Nephron progenitor cell (in vitro differentiated cells): ENCODE data around the gene MAP3K4.

Experiments used
- DNase-seq: peaks from one replicate; pipeline ENCODE4 v3.0.0; 2021
- H3K27ac Mint-ChIP-seq: 2 replicates; pipeline ENCODE4 v1.8.0; 2021; ENCODE audit warnings: mild to moderate bottlenecking, moderate library complexity, mixed read lengths
- H3K27me3 Mint-ChIP-seq: 2 replicates; pipeline ENCODE4 v1.8.0; 2021; ENCODE audit warnings: mild to moderate bottlenecking, low read depth, mixed read lengths; ENCODE audit not compliant: poor library complexity
- H3K36me3 Mint-ChIP-seq: 2 replicates; pipeline ENCODE4 v1.8.0; 2021; ENCODE audit warnings: low read depth, mixed read lengths
- H3K4me1 Mint-ChIP-seq: 2 replicates; pipeline ENCODE4 v1.8.0; 2021; ENCODE audit warnings: mixed read lengths
- H3K4me3 Mint-ChIP-seq: 2 replicates; pipeline ENCODE4 v1.8.0; 2021; ENCODE audit warnings: mild to moderate bottlenecking, moderate library complexity, mixed read lengths
- H3K9me3 Mint-ChIP-seq: 2 replicates; pipeline ENCODE4 v1.8.0; 2021; ENCODE audit warnings: mild to moderate bottlenecking, moderate library complexity, mixed read lengths
- TF ChIP-seq, protein P1 (sequence below): fragments of 200-600 bp; sonication (generic); IDR thresholded peaks from 2 replicates; pipeline ENCODE4 v1.5.0; 2021; ENCODE audit warnings: antibody characterized with exemption

The MAP3K4 gene

DNA sequence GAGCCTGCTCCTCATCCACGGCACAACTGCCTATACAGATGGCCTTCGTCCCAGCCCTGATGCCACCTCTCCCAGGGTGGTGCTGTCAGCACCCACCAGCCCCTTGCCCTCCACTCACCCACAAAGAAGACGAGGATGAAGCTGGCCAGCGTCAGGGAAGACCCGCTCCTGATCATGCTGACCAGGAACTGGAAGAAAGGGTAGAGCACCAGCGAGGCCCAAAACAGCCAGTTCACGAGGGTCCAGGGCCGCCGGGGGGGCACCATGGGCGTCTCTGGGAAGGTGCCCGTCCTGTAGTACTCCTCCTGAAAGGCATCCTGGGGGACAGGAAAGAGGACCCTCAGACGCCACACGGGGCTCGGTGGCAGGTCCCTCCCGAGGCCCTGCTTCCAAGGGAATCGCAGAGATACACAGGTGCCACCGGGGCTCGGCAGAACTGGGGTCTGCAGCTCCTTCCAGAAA is 147.8 kb downstream of the MAP3K4 start:
- peaks cover 73% of the 10 kb centered on the region for H3K36me3 Mint-ChIP-seq
- peaks cover 18% of the 10 kb centered on the region for H3K4me1 Mint-ChIP-seq
- H3K9me3 Mint-ChIP-seq, result no peaks in the 10 kb centered on the region
- TF ChIP-seq, protein P1, sequence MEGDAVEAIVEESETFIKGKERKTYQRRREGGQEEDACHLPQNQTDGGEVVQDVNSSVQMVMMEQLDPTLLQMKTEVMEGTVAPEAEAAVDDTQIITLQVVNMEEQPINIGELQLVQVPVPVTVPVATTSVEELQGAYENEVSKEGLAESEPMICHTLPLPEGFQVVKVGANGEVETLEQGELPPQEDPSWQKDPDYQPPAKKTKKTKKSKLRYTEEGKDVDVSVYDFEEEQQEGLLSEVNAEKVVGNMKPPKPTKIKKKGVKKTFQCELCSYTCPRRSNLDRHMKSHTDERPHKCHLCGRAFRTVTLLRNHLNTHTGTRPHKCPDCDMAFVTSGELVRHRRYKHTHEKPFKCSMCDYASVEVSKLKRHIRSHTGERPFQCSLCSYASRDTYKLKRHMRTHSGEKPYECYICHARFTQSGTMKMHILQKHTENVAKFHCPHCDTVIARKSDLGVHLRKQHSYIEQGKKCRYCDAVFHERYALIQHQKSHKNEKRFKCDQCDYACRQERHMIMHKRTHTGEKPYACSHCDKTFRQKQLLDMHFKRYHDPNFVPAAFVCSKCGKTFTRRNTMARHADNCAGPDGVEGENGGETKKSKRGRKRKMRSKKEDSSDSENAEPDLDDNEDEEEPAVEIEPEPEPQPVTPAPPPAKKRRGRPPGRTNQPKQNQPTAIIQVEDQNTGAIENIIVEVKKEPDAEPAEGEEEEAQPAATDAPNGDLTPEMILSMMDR, result no peak
- H3K27ac Mint-ChIP-seq, result no peak overlapping the region
- no peaks in the 10 kb centered on the region for H3K27me3 Mint-ChIP-seq
- H3K4me3 Mint-ChIP-seq, result no peak overlapping the region
- DNase-seq, result no peak

DNA sequence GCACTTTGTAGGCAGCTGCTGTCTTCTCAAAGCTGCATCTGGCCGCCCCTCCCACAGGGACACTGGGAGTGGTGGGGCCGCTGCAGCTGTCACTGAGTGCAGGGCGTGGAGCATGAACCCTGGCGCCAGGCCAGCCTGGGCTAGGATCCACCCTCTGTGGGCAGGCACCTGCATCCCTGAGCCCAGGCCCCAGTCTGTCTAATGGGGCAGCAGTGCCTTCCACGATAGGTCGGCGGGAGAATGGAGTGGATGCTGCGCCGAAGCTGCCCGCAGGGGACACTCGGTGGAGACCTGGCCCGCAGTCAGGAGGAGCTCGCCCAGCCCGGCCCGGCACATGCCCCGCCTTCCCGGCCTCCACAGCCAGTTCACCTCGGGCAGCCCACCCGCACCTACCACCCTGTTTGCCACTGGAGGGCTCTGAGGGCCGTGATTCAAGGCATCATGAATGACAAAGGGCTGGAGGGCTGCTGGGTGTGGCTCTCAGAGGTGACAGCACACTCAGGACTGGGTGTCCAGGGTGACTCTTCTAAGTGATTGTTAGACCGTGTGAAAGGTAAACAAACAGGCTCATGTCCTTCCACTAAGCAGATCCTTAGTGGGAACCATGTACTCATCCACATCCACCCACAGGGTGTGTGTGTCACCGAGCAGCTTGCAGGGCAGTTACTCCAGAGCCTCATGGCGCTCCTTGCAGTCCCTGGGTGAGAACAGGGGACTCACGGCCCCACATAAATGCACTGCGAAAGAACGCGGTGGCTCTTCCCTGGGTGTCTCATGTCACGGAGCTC is 148.4 kb downstream of the MAP3K4 start:
- TF ChIP-seq, protein P1, result no peak
- Mint-ChIP-seq H3K4me1 (peaks cover 16% of the 10 kb centered on the region), H3K4me3 (no peak overlapping the region), H3K27ac (peak overlapping the region; percentile 57), H3K36me3 (peaks cover 73% of the 10 kb centered on the region), H3K9me3 (no peaks in the 10 kb centered on the region), H3K27me3 (no peaks in the 10 kb centered on the region)
- no peak for DNase-seq

DNA sequence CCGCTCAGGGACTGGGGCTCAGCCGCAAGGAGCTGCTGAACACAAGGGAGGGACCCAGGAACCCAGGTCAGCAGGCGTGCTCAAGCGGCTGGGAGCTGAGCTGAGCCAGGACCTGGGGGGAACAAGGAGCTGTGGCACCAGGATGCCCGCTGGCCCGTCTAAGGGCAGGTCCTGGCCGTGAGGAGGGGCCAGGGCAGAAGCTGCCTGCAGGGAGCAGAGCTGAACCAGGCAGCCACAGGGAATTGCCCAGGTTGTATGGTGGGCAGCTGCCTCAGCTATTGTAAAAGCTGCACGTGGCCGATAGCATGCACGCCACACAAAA is 148.9 kb downstream of the MAP3K4 start:
- H3K27me3 Mint-ChIP-seq, result no peaks in the 10 kb centered on the region

DNA sequence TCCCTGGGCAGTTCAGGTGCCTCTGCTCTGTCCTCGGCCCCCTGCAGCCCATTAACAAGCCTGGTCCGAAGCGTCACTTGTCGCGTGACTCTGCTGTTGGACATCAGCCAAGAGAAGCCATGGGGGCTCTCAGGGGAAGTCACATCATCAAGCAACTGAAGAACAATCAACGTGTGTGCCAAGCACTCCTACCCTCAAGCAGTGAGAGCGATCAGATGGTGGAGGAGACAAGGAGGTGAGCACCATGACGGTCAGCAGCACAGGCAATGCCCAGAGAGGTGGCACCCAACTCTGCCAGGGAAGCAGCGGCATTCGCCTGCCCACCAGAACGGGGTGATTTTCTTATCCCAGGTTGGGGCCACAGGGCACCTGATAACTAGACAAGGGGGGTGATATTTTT is 149.6 kb downstream of the MAP3K4 start:
- DNase-seq, result no peak
- peak overlapping the region; percentile 77 for H3K27ac Mint-ChIP-seq
- H3K27me3 Mint-ChIP-seq, result no peaks in the 10 kb centered on the region
- TF ChIP-seq, protein P1, result no peak
- no peaks in the 10 kb centered on the region for H3K9me3 Mint-ChIP-seq
- peaks cover 8% of the 10 kb centered on the region for H3K4me1 Mint-ChIP-seq
- H3K36me3 Mint-ChIP-seq, result peaks cover 70% of the 10 kb centered on the region
- H3K4me3 Mint-ChIP-seq, result no peak overlapping the region

More for the DNA sequence above, 148.9 kb downstream of the MAP3K4 start:
- H3K36me3 Mint-ChIP-seq, result peaks cover 70% of the 10 kb centered on the region
- no peaks in the 10 kb centered on the region for H3K9me3 Mint-ChIP-seq
- TF ChIP-seq, protein P1, result no peak
- peaks cover 11% of the 10 kb centered on the region for H3K4me1 Mint-ChIP-seq
- DNase-seq, result no peak
- peak overlapping the region; percentile 57 for H3K27ac Mint-ChIP-seq
- no peak overlapping the region for H3K4me3 Mint-ChIP-seq

DNA sequence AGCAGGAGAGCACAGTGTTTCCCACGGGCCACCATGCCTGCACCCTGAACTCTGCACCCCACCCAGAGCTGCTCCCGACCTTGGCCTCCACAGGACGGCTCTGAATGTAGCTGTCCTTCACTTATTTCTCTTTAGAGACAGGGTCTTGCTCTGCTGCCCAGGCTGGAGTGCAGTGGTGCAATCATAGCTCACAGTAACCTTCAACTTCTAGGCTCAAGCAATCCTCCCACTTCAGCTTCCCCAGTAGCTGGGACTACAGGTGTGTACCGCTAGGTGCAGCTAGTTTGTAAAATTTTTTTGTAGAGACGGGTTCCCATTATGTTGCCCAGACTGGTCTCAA is 151.4 kb downstream of the MAP3K4 start:
- TF ChIP-seq, protein P1, result no peak
- peaks cover 73% of the 10 kb centered on the region for H3K36me3 Mint-ChIP-seq

More for the DNA sequence above, 151.4 kb downstream of the MAP3K4 start:
- Mint-ChIP-seq H3K4me3 (no peak overlapping the region), H3K9me3 (no peaks in the 10 kb centered on the region), H3K4me1 (no peaks in the 10 kb centered on the region), H3K27ac (no peak overlapping the region), H3K27me3 (peaks cover 3% of the 10 kb centered on the region)
- no peak for DNase-seq
